SK-N-SH treated with all-trans-retinoic acid at 6 μM for 48 hours (cell line): Measurements from ENCODE around the gene SLC25A6.
"Not testable (repeated sequence)": the region's sequence is repeated elsewhere in the genome, so short reads cannot be mapped to it uniquely, and the experiment has no call there.

Experiments
- ATAC-seq: fragments of 200-7000 bp; cut with Tn5 transposase; 3 replicates; pipeline ENCODE4 v1.9.1; 2020; ENCODE audit warnings: mild to moderate bottlenecking, moderate library complexity
- ARNTL ChIP-seq: fragments of 450-650 bp; formaldehyde crosslinking; IDR thresholded peaks from 2 replicates; pipeline ENCODE4 v1.5.0; 2020; ENCODE audit warnings: low read depth, mild to moderate bottlenecking, moderate library complexity, borderline replicate concordance
- BACH2 ChIP-seq: fragments of 250-450 bp; sonication (Bioruptor Pico); IDR thresholded peaks from 2 replicates; pipeline ENCODE4 v1.9.0; 2021; ENCODE audit warnings: mild to moderate bottlenecking, borderline replicate concordance
- CSDC2 ChIP-seq: fragments of 250-450 bp; sonication (Bioruptor Pico); IDR thresholded peaks from 2 replicates; pipeline ENCODE4 v1.5.0; 2020; ENCODE audit warnings: mild to moderate bottlenecking, moderate library complexity
- ESRRG ChIP-seq: fragments of 250-450 bp; sonication (Bioruptor Pico); IDR thresholded peaks from 2 replicates; pipeline ENCODE4 v1.6.1; 2021; ENCODE audit warnings: mild to moderate bottlenecking
- GLIS3 ChIP-seq: fragments of 250-450 bp; sonication (Bioruptor Pico); IDR thresholded peaks from 2 replicates; pipeline ENCODE4 v1.5.0; 2020; ENCODE audit warnings: mild to moderate bottlenecking, moderate library complexity
- OSR1 ChIP-seq: fragments of 250-450 bp; sonication (Bioruptor Pico); IDR thresholded peaks from 2 replicates; pipeline ENCODE4 v1.8.0; 2022; ENCODE audit warnings: moderate library complexity, mild to moderate bottlenecking, inconsistent platforms
- PPARA ChIP-seq: fragments of 250-450 bp; sonication (Bioruptor Pico); IDR thresholded peaks from 2 replicates; pipeline ENCODE4 v1.5.0; 2020; ENCODE audit warnings: mild to moderate bottlenecking, borderline replicate concordance
- RARB ChIP-seq: fragments of 250-450 bp; sonication (Bioruptor Pico); IDR thresholded peaks from 2 replicates; pipeline ENCODE4 v1.8.0; 2021; ENCODE audit warnings: mild to moderate bottlenecking, moderate library complexity
- SNAI2 ChIP-seq: fragments of 250-450 bp; sonication (Bioruptor Pico); IDR thresholded peaks from 2 replicates; pipeline ENCODE4 v1.5.0; 2020; ENCODE audit warnings: mild to moderate bottlenecking, moderate library complexity
- TCF4 ChIP-seq: fragments of 250-450 bp; sonication (Bioruptor Pico); IDR thresholded peaks from 2 replicates; pipeline ENCODE4 v1.8.0; 2021; ENCODE audit warnings: mild to moderate bottlenecking, moderate library complexity, borderline replicate concordance
- TOX ChIP-seq: fragments of 250-450 bp; sonication (Bioruptor Pico); IDR thresholded peaks from 2 replicates; pipeline ENCODE4 v1.8.0; 2021; ENCODE audit warnings: mild to moderate bottlenecking, moderate library complexity, borderline replicate concordance
- ZC3H10 ChIP-seq: fragments of 250-450 bp; sonication (Bioruptor Pico); IDR thresholded peaks from 2 replicates; pipeline ENCODE4 v1.5.1; 2021; ENCODE audit warnings: mild to moderate bottlenecking, moderate library complexity
- ZFP3 ChIP-seq: fragments of 250-450 bp; sonication (Bioruptor Pico); IDR thresholded peaks from 2 replicates; pipeline ENCODE4 v1.5.0; 2020; ENCODE audit warnings: mild to moderate bottlenecking, moderate library complexity
- ZFP30 ChIP-seq: fragments of 450-650 bp; formaldehyde crosslinking; IDR thresholded peaks from 2 replicates; pipeline ENCODE4 v1.5.0; 2022; ENCODE audit warnings: mild to moderate bottlenecking, moderate library complexity
- ZNF565 ChIP-seq: fragments of 450-650 bp; formaldehyde crosslinking; conservative IDR thresholded peaks from 2 replicates; pipeline ENCODE4 v1.5.0; 2020; ENCODE audit warnings: low read depth, mild to moderate bottlenecking, moderate library complexity
- ZNF70 ChIP-seq: fragments of 450-650 bp; formaldehyde crosslinking; IDR thresholded peaks from 2 replicates; pipeline ENCODE4 v1.5.0; 2020; ENCODE audit warnings: mild to moderate bottlenecking, moderate library complexity
- ZNF8 ChIP-seq: fragments of 450-650 bp; formaldehyde crosslinking; IDR thresholded peaks from 2 replicates; pipeline ENCODE4 v1.5.0; 2020; ENCODE audit warnings: mild to moderate bottlenecking, moderate library complexity
- TF ChIP-seq, protein P1 (sequence below): fragments of 250-450 bp; sonication (Bioruptor Pico); IDR thresholded peaks from 2 replicates; pipeline ENCODE4 v1.8.0; 2020; ENCODE audit warnings: mild to moderate bottlenecking, moderate library complexity, borderline replicate concordance
- TF ChIP-seq, protein P2 (sequence below): fragments of 250-450 bp; sonication (Bioruptor Pico); IDR thresholded peaks from 2 replicates; pipeline ENCODE4 v1.5.1; 2020; ENCODE audit warnings: low read depth, mild to moderate bottlenecking, moderate library complexity
- TF ChIP-seq, protein P3 (sequence below): fragments of 250-450 bp; sonication (Bioruptor Pico); IDR thresholded peaks from 2 replicates; pipeline ENCODE4 v1.8.0; 2021; ENCODE audit warnings: low read depth, mild to moderate bottlenecking, moderate library complexity, borderline replicate concordance
- TF ChIP-seq, protein P4 (sequence below): fragments of 250-450 bp; sonication (Bioruptor Pico); IDR thresholded peaks from 2 replicates; pipeline ENCODE4 v1.5.1; 2021; ENCODE audit warnings: mild to moderate bottlenecking, moderate library complexity
- TF ChIP-seq, protein P5 (sequence below): fragments of 250-450 bp; sonication (Bioruptor Pico); IDR thresholded peaks from 2 replicates; pipeline ENCODE4 v1.5.0; 2020; ENCODE audit warnings: mild to moderate bottlenecking, moderate library complexity

The SLC25A6 gene

DNA sequence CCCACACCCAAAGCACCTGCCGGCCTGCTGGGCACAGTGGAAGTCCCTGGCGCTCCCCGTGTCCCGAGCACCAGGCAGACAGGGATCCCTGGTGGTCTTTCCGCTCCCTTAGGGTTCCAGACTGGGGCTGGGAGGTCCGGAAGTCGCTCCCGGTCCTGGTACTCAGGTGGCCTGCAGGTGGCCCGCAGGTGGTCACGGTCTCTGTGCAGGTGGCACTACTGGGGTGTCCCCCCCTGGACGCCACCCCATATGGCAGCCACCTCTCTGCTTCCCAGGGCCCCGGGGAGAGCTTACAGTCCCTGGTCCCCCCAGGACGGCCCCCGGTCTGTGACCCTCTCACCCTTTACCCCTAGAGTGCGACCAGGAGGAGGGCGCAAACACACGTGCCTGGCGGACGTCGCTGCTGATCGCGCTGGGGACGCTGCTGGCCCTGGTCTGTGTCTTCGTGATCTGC, 13.6 kb downstream of the SLC25A6 start:
- ATAC-seq, result peak; percentile 0; the same call in 1 of the 3 replicates
- no peak for TF ChIP-seq CSDC2 (CRISPR knock-in tag)
- TF ChIP-seq ZC3H10 (CRISPR knock-in tag), result no peak
- TF ChIP-seq ARNTL (CRISPR knock-in tag), result no peak
- TF ChIP-seq, protein P1, sequence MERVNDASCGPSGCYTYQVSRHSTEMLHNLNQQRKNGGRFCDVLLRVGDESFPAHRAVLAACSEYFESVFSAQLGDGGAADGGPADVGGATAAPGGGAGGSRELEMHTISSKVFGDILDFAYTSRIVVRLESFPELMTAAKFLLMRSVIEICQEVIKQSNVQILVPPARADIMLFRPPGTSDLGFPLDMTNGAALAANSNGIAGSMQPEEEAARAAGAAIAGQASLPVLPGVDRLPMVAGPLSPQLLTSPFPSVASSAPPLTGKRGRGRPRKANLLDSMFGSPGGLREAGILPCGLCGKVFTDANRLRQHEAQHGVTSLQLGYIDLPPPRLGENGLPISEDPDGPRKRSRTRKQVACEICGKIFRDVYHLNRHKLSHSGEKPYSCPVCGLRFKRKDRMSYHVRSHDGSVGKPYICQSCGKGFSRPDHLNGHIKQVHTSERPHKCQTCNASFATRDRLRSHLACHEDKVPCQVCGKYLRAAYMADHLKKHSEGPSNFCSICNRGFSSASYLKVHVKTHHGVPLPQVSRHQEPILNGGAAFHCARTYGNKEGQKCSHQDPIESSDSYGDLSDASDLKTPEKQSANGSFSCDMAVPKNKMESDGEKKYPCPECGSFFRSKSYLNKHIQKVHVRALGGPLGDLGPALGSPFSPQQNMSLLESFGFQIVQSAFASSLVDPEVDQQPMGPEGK, result no peak
- TF ChIP-seq, protein P2, sequence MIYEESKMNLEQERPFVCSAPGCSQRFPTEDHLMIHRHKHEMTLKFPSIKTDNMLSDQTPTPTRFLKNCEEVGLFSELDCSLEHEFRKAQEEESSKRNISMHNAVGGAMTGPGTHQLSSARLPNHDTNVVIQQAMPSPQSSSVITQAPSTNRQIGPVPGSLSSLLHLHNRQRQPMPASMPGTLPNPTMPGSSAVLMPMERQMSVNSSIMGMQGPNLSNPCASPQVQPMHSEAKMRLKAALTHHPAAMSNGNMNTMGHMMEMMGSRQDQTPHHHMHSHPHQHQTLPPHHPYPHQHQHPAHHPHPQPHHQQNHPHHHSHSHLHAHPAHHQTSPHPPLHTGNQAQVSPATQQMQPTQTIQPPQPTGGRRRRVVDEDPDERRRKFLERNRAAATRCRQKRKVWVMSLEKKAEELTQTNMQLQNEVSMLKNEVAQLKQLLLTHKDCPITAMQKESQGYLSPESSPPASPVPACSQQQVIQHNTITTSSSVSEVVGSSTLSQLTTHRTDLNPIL, result no peak
- no peak for TF ChIP-seq ZFP30 (CRISPR knock-in tag)
- TF ChIP-seq, protein P3, sequence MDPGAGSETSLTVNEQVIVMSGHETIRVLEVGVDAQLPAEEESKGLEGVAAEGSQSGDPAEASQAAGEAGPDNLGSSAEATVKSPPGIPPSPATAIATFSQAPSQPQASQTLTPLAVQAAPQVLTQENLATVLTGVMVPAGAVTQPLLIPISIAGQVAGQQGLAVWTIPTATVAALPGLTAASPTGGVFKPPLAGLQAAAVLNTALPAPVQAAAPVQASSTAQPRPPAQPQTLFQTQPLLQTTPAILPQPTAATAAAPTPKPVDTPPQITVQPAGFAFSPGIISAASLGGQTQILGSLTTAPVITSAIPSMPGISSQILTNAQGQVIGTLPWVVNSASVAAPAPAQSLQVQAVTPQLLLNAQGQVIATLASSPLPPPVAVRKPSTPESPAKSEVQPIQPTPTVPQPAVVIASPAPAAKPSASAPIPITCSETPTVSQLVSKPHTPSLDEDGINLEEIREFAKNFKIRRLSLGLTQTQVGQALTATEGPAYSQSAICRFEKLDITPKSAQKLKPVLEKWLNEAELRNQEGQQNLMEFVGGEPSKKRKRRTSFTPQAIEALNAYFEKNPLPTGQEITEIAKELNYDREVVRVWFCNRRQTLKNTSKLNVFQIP (CRISPR knock-in tag), result no peak
- TF ChIP-seq GLIS3 (CRISPR knock-in tag), result no peak
- no peak for TF ChIP-seq OSR1 (CRISPR knock-in tag)
- TF ChIP-seq ZNF70, result no peak

DNA sequence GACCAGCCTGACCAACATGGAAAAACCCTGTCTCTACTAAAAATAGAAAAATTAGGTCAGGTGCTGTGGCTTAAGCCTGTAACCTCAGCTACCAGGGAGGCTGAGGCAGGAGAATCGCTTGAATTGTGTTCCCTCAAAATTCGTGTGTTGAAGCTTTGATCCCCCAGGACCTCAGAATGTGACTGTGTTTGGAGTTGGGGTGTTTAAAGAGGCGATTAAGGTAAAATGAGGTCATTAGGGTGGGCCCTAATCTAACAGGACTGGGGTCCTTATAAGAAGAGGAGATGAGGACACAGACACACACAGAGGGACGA, 23.6 kb downstream of the SLC25A6 start:
- TF ChIP-seq GLIS3 (CRISPR knock-in tag), result no peak
- no peak for TF ChIP-seq ZFP3 (CRISPR knock-in tag)
- TF ChIP-seq TOX (CRISPR knock-in tag), result no peak
- no peak for TF ChIP-seq PPARA (CRISPR knock-in tag)
- TF ChIP-seq ZNF565 (CRISPR knock-in tag), result no peak
- TF ChIP-seq BACH2, result no peak
- TF ChIP-seq OSR1 (CRISPR knock-in tag), result no peak
- TF ChIP-seq SNAI2 (CRISPR knock-in tag), result no peak
- no peak for TF ChIP-seq CSDC2 (CRISPR knock-in tag)
- TF ChIP-seq, protein P4, sequence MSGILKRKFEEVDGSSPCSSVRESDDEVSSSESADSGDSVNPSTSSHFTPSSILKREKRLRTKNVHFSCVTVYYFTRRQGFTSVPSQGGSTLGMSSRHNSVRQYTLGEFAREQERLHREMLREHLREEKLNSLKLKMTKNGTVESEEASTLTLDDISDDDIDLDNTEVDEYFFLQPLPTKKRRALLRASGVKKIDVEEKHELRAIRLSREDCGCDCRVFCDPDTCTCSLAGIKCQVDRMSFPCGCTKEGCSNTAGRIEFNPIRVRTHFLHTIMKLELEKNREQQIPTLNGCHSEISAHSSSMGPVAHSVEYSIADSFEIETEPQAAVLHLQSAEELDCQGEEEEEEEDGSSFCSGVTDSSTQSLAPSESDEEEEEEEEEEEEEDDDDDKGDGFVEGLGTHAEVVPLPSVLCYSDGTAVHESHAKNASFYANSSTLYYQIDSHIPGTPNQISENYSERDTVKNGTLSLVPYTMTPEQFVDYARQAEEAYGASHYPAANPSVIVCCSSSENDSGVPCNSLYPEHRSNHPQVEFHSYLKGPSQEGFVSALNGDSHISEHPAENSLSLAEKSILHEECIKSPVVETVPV (CRISPR knock-in tag), result no peak
- no peak for TF ChIP-seq TCF4
- ATAC-seq, result no peak

DNA sequence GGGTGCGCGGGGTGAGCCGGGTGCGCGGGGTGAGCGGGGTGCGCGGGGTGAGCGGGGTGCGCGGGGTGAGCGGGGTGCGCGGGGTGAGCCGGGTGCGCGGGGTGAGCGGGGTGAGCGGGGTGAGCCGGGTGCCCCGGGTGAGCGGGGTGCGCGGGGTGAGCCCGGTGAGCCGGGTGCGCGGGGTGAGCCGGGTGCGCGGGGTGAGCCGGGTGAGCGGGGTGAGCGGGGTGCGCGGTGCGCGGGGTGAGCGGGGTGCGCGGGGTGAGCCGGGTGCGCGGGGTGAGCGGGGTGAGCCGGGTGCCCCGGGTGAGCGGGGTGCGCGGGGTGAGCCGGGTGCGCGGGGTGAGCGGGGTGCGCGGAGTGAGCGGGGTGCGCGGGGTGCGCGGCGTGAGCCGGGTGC, 25.6 kb downstream of the SLC25A6 start:
- not testable (repeated sequence) for ATAC-seq

DNA sequence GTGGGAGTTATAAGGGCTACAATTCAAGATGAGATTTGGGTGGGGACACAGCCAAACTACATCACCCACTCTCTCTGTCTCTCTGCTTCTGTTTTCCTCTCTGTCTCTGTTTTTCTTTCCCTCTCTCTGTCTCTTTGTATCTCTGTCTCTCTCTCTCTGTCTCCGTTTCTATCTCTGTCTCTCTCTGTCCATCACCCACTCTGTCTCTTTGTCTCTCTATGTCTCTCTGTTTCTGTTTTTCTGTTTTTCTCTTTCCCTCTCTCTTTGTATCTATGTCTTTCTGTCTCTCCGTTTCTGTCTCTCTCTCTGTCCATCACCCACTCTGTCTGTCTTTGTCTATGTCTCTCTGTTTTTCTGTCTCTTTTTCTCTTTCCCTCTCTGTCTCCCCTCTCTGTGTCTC, 30.0 kb downstream of the SLC25A6 start:
- no peak; the same call in 2 of the 3 replicates for ATAC-seq
- TF ChIP-seq TCF4 (no peak), PPARA (CRISPR knock-in tag) (no peak), ZNF8 (CRISPR knock-in tag) (no peak), ARNTL (CRISPR knock-in tag) (no peak), ZFP3 (CRISPR knock-in tag) (no peak), TOX (CRISPR knock-in tag) (no peak), OSR1 (CRISPR knock-in tag) (no peak), ZNF70 (no peak), ZC3H10 (CRISPR knock-in tag) (no peak), GLIS3 (CRISPR knock-in tag) (no peak), ZFP30 (CRISPR knock-in tag) (no peak), ESRRG (CRISPR knock-in tag) (no peak), RARB (no peak), CSDC2 (CRISPR knock-in tag) (no peak), ZNF565 (CRISPR knock-in tag) (no peak), SNAI2 (CRISPR knock-in tag) (no peak)
- TF ChIP-seq, protein P2, result no peak
- TF ChIP-seq, protein P5, sequence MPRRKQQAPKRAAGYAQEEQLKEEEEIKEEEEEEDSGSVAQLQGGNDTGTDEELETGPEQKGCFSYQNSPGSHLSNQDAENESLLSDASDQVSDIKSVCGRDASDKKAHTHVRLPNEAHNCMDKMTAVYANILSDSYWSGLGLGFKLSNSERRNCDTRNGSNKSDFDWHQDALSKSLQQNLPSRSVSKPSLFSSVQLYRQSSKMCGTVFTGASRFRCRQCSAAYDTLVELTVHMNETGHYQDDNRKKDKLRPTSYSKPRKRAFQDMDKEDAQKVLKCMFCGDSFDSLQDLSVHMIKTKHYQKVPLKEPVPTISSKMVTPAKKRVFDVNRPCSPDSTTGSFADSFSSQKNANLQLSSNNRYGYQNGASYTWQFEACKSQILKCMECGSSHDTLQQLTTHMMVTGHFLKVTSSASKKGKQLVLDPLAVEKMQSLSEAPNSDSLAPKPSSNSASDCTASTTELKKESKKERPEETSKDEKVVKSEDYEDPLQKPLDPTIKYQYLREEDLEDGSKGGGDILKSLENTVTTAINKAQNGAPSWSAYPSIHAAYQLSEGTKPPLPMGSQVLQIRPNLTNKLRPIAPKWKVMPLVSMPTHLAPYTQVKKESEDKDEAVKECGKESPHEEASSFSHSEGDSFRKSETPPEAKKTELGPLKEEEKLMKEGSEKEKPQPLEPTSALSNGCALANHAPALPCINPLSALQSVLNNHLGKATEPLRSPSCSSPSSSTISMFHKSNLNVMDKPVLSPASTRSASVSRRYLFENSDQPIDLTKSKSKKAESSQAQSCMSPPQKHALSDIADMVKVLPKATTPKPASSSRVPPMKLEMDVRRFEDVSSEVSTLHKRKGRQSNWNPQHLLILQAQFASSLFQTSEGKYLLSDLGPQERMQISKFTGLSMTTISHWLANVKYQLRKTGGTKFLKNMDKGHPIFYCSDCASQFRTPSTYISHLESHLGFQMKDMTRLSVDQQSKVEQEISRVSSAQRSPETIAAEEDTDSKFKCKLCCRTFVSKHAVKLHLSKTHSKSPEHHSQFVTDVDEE (CRISPR knock-in tag), result no peak
- TF ChIP-seq, protein P1, result no peak
